ENCODE measurements around the gene SMIM5. TPM values are rescaled to one million over a fixed set of nuclear protein-coding genes. Genes with fewer than 3 reads are reported as not detected.

Gene SMIM5
- total RNA-seq, 2 experiments from 2014 or later: 0.06 TPM; not detected in 1

- Histone ChIP-seq H3K4me1 (ENCODE audit: insufficient read depth, low read length, poor library complexity, severe bottlenecking) (no peaks in the 10 kb centered on the region), H3K4me3 (ENCODE audit: low read depth, low read length, poor library complexity, severe bottlenecking) (no peak overlapping the region), H3K4me2 (ENCODE audit: low read length) (no peak overlapping the region), H3K79me2 (ENCODE audit: insufficient read depth, low read depth, low read length) (no peaks in the 10 kb centered on the region), H3K9me3 (ENCODE audit: low read length) (no peaks in the 10 kb centered on the region), H2AFZ (ENCODE audit: low read length) (no peak overlapping the region), H3K27ac (ENCODE audit: low read depth, low read length, poor library complexity, severe bottlenecking) (no peak overlapping the region), H3K36me3 (ENCODE audit: insufficient read depth, low read length) (no peaks in the 10 kb centered on the region), H4K20me1 (ENCODE audit: insufficient read depth, low read length) (no peaks in the 10 kb centered on the region), H3K9me2 (ENCODE audit: insufficient read depth, low read length) (no peaks in the 10 kb centered on the region)
- DNase-seq (ENCODE audit: low spot score): no peak
- TF ChIP-seq CTCF (conservative IDR thresholded peaks at IDR 0.05; ENCODE audit: low read length): no peak
- TF ChIP-seq EZH2phosphoT487 (IDR thresholded peaks at IDR 0.05; ENCODE audit: borderline replicate concordance, low read depth, low read length): no peak
- intact Hi-C loops (cut with micrococcal nuclease; ENCODE audit: unreplicated experiment): no loop called here
- BruUV-seq (replicated peaks): no TSS peak
- CTCF ChIA-PET (ENCODE audit: unreplicated experiment): no interaction called here
- POLR2A ChIA-PET: interaction anchor here (0.6 kb wide), 1 partner anchor 230 kb away, joined by 3 read pairs; no protein-coding TSS in a partner anchor
Measured at GRCh38 chr17:75605790-75606189, 27.4 kb upstream of the SMIM5 start.

GRCh38 chr17:75607086-75607485 is 26.1 kb upstream of the SMIM5 start:
- intact Hi-C loops (cut with micrococcal nuclease; ENCODE audit: unreplicated experiment): no loop called here
- Histone ChIP-seq H3K79me2 (ENCODE audit: insufficient read depth, low read depth, low read length) (no peaks in the 10 kb centered on the region), H2AFZ (ENCODE audit: low read length) (no peak overlapping the region), H3K9me2 (ENCODE audit: insufficient read depth, low read length) (no peaks in the 10 kb centered on the region), H3K4me1 (ENCODE audit: insufficient read depth, low read length, poor library complexity, severe bottlenecking) (no peaks in the 10 kb centered on the region), H3K4me2 (ENCODE audit: low read length) (no peak overlapping the region), H4K20me1 (ENCODE audit: insufficient read depth, low read length) (no peaks in the 10 kb centered on the region), H3K4me3 (ENCODE audit: low read depth, low read length, poor library complexity, severe bottlenecking) (no peak overlapping the region), H3K27ac (ENCODE audit: low read depth, low read length, poor library complexity, severe bottlenecking) (no peak overlapping the region), H3K36me3 (ENCODE audit: insufficient read depth, low read length) (no peaks in the 10 kb centered on the region), H3K9me3 (ENCODE audit: low read length) (no peaks in the 10 kb centered on the region)
- TF ChIP-seq CTCF (conservative IDR thresholded peaks at IDR 0.05; ENCODE audit: low read length) (no peak), EZH2phosphoT487 (IDR thresholded peaks at IDR 0.05; ENCODE audit: borderline replicate concordance, low read depth, low read length) (no peak)
- no TSS peak for BruUV-seq (replicated peaks)
- no peak for DNase-seq (ENCODE audit: low spot score)
- CTCF ChIA-PET (ENCODE audit: unreplicated experiment): no interaction called here
- POLR2A ChIA-PET: no interaction called here

- H3K4me3 ChIP-seq (ENCODE audit: low read depth, low read length, poor library complexity, severe bottlenecking): no peak overlapping the region
- no TSS peak for BruUV-seq (replicated peaks)
- intact Hi-C loops (cut with micrococcal nuclease; ENCODE audit: unreplicated experiment): no loop called here
- H3K4me2 ChIP-seq (ENCODE audit: low read length): no peak overlapping the region
- POLR2A ChIA-PET: interaction anchor here (0.7 to 1.2 kb wide), 2 partner anchors 19 to 128 kb away, joined by 3 read pairs; no protein-coding TSS in a partner anchor
- no peaks in the 10 kb centered on the region for H3K79me2 ChIP-seq (ENCODE audit: insufficient read depth, low read depth, low read length)
- no peaks in the 10 kb centered on the region for H3K36me3 ChIP-seq (ENCODE audit: insufficient read depth, low read length)
- TF ChIP-seq CTCF (conservative IDR thresholded peaks at IDR 0.05; ENCODE audit: low read length) (no peak), EZH2phosphoT487 (IDR thresholded peaks at IDR 0.05; ENCODE audit: borderline replicate concordance, low read depth, low read length) (no peak)
- H3K4me1 ChIP-seq (ENCODE audit: insufficient read depth, low read length, poor library complexity, severe bottlenecking): no peaks in the 10 kb centered on the region
- H3K27ac ChIP-seq (ENCODE audit: low read depth, low read length, poor library complexity, severe bottlenecking): no peak overlapping the region
- no peak for DNase-seq (ENCODE audit: low spot score)
- no peaks in the 10 kb centered on the region for H3K9me2 ChIP-seq (ENCODE audit: insufficient read depth, low read length)
- no peaks in the 10 kb centered on the region for H3K9me3 ChIP-seq (ENCODE audit: low read length)
- no peak overlapping the region for H2AFZ ChIP-seq (ENCODE audit: low read length)
- CTCF ChIA-PET (ENCODE audit: unreplicated experiment): interaction anchor here (1.8 kb wide), 1 partner anchor 23 kb away, joined by 4 read pairs; the partner anchor contains the start of gene SMIM5
- H4K20me1 ChIP-seq (ENCODE audit: insufficient read depth, low read length): no peaks in the 10 kb centered on the region
Measured at GRCh38 chr17:75610103-75610984, 22.9 kb upstream of the SMIM5 start.

Measured in OCI-LY7 (cell line).